ENCODE results near the gene SLC7A14.

- TF ChIP-seq, protein P1, sequence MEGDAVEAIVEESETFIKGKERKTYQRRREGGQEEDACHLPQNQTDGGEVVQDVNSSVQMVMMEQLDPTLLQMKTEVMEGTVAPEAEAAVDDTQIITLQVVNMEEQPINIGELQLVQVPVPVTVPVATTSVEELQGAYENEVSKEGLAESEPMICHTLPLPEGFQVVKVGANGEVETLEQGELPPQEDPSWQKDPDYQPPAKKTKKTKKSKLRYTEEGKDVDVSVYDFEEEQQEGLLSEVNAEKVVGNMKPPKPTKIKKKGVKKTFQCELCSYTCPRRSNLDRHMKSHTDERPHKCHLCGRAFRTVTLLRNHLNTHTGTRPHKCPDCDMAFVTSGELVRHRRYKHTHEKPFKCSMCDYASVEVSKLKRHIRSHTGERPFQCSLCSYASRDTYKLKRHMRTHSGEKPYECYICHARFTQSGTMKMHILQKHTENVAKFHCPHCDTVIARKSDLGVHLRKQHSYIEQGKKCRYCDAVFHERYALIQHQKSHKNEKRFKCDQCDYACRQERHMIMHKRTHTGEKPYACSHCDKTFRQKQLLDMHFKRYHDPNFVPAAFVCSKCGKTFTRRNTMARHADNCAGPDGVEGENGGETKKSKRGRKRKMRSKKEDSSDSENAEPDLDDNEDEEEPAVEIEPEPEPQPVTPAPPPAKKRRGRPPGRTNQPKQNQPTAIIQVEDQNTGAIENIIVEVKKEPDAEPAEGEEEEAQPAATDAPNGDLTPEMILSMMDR (IDR thresholded peaks at IDR 0.05) = no peak
- TF ChIP-seq EZH2 (IDR thresholded peaks at IDR 0.05) = no peak
Observed at GRCh38 chr3:170490828-170491560, 94.9 kb downstream of the SLC7A14 start.

All from neural progenitor cell (in vitro differentiated cells).